Measurements from ENCODE around the gene YEATS2.

YEATS2 gene

GRCh38 chr3:183711516-183711915, 13.9 kb downstream of the YEATS2 start:
- H4K20me1 ChIP-seq (ENCODE audit: insufficient read depth, low read length, poor library complexity, severe bottlenecking) = peaks cover 78% of the 10 kb centered on the region
- no peak overlapping the region for H3K4me3 ChIP-seq (ENCODE audit: low read length, poor library complexity, severe bottlenecking)
- H2AFZ ChIP-seq (ENCODE audit: low read length) = no peak overlapping the region
- TF ChIP-seq CTCF (conservative IDR thresholded peaks at IDR 0.05; ENCODE audit: low read length) (no peak), EZH2phosphoT487 (IDR thresholded peaks at IDR 0.05; ENCODE audit: borderline replicate concordance) (no peak)
- no peaks in the 10 kb centered on the region for H3K9me2 ChIP-seq (replicated peaks; ENCODE audit: low read depth, low read length)
- H3K79me2 ChIP-seq (ENCODE audit: insufficient read depth, low read length) = peaks cover 93% of the 10 kb centered on the region
- H3K9ac ChIP-seq (ENCODE audit: low read depth, low read length, poor library complexity, severe bottlenecking) = no peak overlapping the region
- H3K27me3 ChIP-seq (ENCODE audit: insufficient read depth, low read length, poor library complexity, severe bottlenecking) = no peaks in the 10 kb centered on the region
- H3K4me1 ChIP-seq (ENCODE audit: insufficient read depth, low read length, poor library complexity, severe bottlenecking) = no peaks in the 10 kb centered on the region
- no peaks in the 10 kb centered on the region for H3K9me3 ChIP-seq (ENCODE audit: insufficient read depth, low read depth, low read length)
- H3K4me2 ChIP-seq (ENCODE audit: low read depth, low read length, poor library complexity, severe bottlenecking) = no peak overlapping the region
- no peaks in the 10 kb centered on the region for H3F3A ChIP-seq (ENCODE audit: low read depth)
- H3K36me3 ChIP-seq (ENCODE audit: insufficient read depth, low read length) = peaks cover 19% of the 10 kb centered on the region

- H3K36me3 ChIP-seq (ENCODE audit: insufficient read depth, low read length) = peaks cover 50% of the 10 kb centered on the region
- H3F3A ChIP-seq (ENCODE audit: low read depth) = no peaks in the 10 kb centered on the region
- H3K79me2 ChIP-seq (ENCODE audit: insufficient read depth, low read length) = peaks cover 69% of the 10 kb centered on the region
- H3K9me3 ChIP-seq (ENCODE audit: insufficient read depth, low read depth, low read length) = no peaks in the 10 kb centered on the region
- no peak overlapping the region for H3K4me2 ChIP-seq (ENCODE audit: low read depth, low read length, poor library complexity, severe bottlenecking)
- H3K9me2 ChIP-seq (replicated peaks; ENCODE audit: low read depth, low read length) = no peaks in the 10 kb centered on the region
- no peaks in the 10 kb centered on the region for H3K27me3 ChIP-seq (ENCODE audit: insufficient read depth, low read length, poor library complexity, severe bottlenecking)
- H2AFZ ChIP-seq (ENCODE audit: low read length) = no peak overlapping the region
- TF ChIP-seq CTCF (conservative IDR thresholded peaks at IDR 0.05; ENCODE audit: low read length) (no peak), EZH2phosphoT487 (IDR thresholded peaks at IDR 0.05; ENCODE audit: borderline replicate concordance) (no peak)
- H4K20me1 ChIP-seq (ENCODE audit: insufficient read depth, low read length, poor library complexity, severe bottlenecking) = peaks cover 54% of the 10 kb centered on the region
- no peak overlapping the region for H3K9ac ChIP-seq (ENCODE audit: low read depth, low read length, poor library complexity, severe bottlenecking)
- no peaks in the 10 kb centered on the region for H3K4me1 ChIP-seq (ENCODE audit: insufficient read depth, low read length, poor library complexity, severe bottlenecking)
- H3K4me3 ChIP-seq (ENCODE audit: low read length, poor library complexity, severe bottlenecking) = no peak overlapping the region
Observed at GRCh38 chr3:183714622-183715021, 17.0 kb downstream of the YEATS2 start.

GRCh38 chr3:183718012-183718411, 20.4 kb downstream of the YEATS2 start:
- peaks cover 36% of the 10 kb centered on the region for H3K79me2 ChIP-seq (ENCODE audit: insufficient read depth, low read length)
- H3K27me3 ChIP-seq (ENCODE audit: insufficient read depth, low read length, poor library complexity, severe bottlenecking) = no peaks in the 10 kb centered on the region
- no peaks in the 10 kb centered on the region for H3K9me3 ChIP-seq (ENCODE audit: insufficient read depth, low read depth, low read length)
- TF ChIP-seq CTCF (conservative IDR thresholded peaks at IDR 0.05; ENCODE audit: low read length) (no peak), EZH2phosphoT487 (IDR thresholded peaks at IDR 0.05; ENCODE audit: borderline replicate concordance) (no peak)
- H3K9me2 ChIP-seq (replicated peaks; ENCODE audit: low read depth, low read length) = no peaks in the 10 kb centered on the region
- no peak overlapping the region for H3K4me3 ChIP-seq (ENCODE audit: low read length, poor library complexity, severe bottlenecking)
- no peaks in the 10 kb centered on the region for H3K4me1 ChIP-seq (ENCODE audit: insufficient read depth, low read length, poor library complexity, severe bottlenecking)
- H3F3A ChIP-seq (ENCODE audit: low read depth) = no peaks in the 10 kb centered on the region
- H4K20me1 ChIP-seq (ENCODE audit: insufficient read depth, low read length, poor library complexity, severe bottlenecking) = peaks cover 26% of the 10 kb centered on the region
- peaks cover 78% of the 10 kb centered on the region for H3K36me3 ChIP-seq (ENCODE audit: insufficient read depth, low read length)
- no peak overlapping the region for H3K9ac ChIP-seq (ENCODE audit: low read depth, low read length, poor library complexity, severe bottlenecking)
- no peak overlapping the region for H2AFZ ChIP-seq (ENCODE audit: low read length)
- H3K4me2 ChIP-seq (ENCODE audit: low read depth, low read length, poor library complexity, severe bottlenecking) = no peak overlapping the region

Measured in Loucy (cell line).